Measurements from ENCODE around the gene F8.
"Not testable (repeated sequence)": the region's sequence is repeated elsewhere in the genome, so short reads cannot be mapped to it uniquely, and the experiment has no call there.

GRCh38 chrX:155006913-155007671, 15.4 kb downstream of the F8 start:
- TF ChIP-seq CTCF (conservative IDR thresholded peaks at IDR 0.05); ZFX (IDR thresholded peaks at IDR 0.05): not testable (repeated sequence)
